GM19351 (cell line): ENCODE results near the gene NKX2-4.
"Not testable (repeated sequence)": the region's sequence is repeated elsewhere in the genome, so short reads cannot be mapped to it uniquely, and the experiment has no call there.

Experiments used
- ATAC-seq: cut with Tn5 transposase; IDR thresholded peaks from one replicate; pipeline ENCODE4 v1.9.1; 2021; ENCODE audit warnings: mild to moderate bottlenecking, moderate library complexity; ENCODE audit not compliant: unreplicated experiment

The NKX2-4 gene

DNA sequence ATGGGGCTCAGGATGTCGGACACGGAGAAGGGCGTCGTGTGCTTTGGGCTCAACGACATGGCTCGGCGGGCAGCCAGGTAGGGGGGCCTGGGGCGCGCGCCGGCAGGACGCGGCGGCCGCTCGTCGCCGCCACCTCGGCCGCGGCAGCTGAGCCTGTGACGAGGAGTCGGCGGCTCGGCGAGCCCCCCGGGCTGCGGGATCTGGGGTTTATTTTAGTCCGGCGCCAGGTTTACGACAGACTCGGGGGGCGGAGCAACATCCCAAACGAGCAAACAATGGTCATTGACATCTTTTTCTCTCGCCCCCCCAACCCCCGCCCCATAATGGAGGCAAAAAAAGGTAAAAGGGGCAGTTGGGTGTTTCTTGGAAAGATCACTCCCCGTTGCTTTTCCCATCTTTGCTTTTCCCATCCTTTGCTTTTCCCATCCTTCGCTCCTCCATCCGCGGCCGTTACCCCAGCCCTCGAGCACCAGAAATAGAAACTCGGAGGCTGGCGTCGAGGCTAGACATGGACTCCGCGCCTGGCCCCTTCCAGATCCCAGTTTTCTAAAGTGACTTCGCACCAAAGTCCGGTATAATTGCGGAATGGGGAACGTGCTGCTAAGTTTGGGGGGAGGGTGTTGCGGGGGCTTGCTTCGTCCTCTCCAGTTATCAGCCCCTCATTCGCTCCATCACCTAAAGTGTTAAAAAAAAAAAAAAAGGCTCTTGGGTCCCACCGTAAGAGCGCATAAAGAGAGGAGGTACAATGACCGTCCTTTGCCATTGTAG lies at the start of gene NKX2-4:
Gene NKX2-4, minus strand, starts transcription at position 186 of the 768 bp plus-strand sequence. Its CDS starts 127 bp downstream, at position 59.
- no peak for ATAC-seq

DNA sequence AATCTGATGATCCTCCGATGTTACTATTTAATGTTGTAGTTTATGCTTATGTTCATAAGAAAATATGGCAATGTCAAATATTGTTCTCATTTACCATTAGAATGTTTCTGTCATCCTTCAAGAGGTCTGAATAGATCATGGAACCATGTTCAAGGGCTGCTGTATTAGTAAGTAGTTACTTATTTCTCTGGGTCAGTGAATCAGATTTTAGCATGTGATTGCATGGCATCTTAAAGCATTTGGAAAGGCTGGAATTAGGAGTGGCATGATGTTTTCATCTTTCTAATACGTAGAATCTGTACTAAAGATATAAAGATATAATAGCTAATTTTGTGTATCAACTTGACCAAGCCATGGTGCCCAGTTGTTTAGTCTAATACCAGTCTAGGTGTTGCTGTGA lies 40.5 kb upstream of the NKX2-4 start:
- ATAC-seq, result no peak

DNA sequence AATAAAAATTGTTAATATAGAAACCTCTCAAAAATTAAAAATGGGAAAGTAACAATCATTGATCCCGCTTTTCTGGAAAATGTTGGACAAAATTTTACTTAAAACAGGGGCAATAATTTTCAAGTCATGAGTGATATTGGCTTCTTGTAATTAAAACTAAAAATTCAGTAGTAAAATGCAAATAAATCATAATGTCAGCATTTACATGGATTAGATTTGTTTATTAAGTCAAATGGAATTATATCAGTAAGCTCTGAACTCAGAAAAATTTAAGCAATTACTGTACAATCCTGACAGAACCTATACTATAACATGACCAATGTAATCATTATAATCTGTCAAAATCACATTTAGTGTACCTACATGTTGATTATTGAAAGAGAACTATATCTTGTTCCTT lies 39.9 kb upstream of the NKX2-4 start:
- ATAC-seq, result no peak

DNA sequence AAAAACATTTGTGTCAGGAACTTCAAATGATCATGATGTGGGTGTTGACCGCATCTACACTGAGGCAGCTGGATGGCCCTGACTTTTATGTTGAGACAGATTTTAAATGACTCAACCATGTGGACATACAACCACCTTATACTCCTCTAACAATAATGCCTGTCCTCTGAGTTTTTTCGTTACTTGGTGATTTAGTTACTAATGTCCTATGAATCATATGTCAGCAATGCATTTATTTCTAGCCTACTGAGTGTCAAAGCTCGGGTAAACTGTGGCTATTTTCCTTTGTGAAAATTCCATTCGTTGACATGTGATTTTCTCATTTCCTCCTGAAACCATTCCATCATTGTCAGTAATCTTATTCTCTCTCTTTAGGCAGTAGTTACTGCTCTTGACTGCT lies 38.9 kb upstream of the NKX2-4 start:
- no peak for ATAC-seq

DNA sequence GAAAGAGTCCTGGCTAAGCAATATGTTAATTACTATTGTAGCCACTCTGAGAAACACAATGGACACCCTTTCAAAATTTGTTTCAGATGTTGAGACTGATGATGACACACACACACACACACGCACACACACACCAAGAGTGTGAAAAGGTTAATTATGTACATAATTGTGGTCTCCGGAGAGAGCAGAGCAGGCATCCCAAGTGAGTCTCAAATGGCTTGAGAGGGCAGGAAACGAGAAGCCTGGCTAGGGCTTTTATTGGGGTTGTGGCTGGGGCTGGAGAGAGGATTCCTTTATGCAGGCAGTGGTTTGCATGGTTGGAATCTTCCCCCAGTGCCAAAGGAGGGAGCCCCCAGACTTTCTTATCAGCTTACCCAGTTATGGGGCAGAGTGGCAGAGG lies 38.2 kb upstream of the NKX2-4 start:
- no peak for ATAC-seq

DNA sequence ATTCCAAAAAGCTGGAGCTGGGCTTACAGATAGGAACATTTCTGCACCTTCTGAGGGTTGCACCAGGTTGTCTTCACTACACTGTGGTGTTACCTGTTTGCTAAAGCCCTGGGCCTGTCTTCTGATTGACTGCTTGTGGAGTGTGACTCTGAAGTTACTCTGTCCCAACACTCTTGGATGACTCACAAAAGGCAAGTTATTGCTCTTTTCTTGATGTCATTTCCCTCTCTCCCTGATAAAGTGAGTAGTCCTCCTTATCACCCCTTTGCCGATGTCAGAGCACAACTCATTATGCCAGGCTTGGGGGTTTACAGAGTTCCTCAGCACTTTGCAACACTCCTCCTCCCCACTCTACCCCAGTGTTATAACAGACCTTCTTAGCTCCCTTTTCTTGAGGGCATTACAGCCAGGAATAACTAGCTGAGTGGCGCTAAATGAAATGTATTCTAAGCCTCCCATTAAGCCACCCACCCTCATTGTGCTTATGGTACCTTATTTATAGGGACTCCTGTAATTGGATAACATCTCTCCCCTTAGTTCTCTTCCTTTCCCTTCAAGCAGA lies 36.1 kb upstream of the NKX2-4 start:
- ATAC-seq, result no peak

DNA sequence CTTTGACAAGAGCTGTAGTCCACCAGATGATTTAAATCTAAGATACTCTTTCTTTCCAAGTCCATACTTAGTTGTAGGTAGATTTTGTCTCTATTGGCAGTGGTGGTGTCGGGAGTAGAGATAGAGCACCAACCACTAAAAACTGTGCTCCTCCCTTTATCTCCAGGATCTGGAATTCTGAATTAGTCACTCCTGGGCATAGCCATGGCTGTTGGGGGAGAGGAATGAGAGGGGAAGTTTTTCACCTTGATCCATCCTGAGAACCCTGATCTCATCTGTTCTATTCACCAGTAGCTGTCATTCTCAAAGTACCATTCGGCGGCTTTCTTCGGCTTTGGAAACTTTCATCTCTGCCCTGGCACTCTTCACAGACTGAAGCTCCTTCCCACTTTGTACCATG lies 35.6 kb upstream of the NKX2-4 start:
- ATAC-seq, result no peak

DNA sequence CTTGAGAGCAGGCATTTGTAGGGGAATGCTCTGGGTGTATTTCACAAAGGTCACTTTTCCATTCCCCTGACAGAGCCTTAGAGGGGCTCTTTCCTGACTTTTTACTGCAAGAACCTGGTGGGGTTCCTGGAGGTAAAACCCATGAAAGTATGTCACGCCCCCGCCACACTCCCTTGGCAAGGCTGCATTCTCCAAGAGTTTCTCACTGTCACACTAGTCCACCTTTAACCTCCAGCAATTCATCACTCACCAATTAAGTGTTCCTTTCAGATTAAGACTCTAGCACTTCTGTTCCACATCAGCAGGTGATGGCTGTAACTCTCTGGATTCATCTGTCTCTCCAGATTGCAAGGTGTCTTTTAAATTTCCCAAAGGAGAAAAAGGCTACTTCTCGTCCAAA lies 32.7 kb upstream of the NKX2-4 start:
- ATAC-seq, result no peak

DNA sequence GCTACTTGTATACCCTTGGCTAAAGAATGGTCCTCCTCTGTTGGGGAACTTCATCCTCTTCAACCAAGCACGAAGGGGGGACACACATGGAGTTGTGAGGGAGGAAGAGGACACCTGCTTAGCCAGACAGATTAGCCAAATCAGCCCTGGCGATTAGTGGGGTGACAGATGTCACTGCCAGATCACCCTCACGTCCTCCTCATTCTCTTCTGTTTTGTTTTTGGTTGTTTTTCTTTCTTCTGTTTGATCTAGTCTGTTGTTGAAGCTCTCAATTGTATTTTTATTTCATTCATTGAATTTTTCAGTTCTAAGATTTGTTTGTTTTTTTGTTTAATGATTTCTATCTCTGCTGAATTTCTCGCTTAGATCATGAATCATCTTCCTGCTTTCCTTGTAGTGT lies 27.5 kb upstream of the NKX2-4 start:
- no peak for ATAC-seq

DNA sequence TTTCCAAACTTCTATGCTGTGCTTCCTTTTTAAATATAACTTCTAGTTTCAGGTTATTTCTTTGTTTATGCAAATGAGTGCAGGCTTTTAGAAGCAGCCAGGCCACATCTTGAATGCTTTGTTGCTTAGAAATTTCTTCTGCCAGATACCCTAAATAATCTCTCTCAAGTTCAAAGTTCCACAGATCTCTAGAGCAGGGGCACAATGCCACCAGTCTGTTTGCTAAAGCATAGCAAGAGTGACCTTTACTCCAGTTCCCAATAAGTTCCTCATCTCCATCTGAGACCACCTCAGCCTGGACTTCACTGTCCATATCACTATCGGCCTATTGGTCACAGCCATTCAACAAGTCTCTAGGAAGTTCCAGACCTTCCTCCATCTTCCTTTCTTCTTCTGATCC lies 26.4 kb upstream of the NKX2-4 start:
- ATAC-seq, result not testable (repeated sequence)

DNA sequence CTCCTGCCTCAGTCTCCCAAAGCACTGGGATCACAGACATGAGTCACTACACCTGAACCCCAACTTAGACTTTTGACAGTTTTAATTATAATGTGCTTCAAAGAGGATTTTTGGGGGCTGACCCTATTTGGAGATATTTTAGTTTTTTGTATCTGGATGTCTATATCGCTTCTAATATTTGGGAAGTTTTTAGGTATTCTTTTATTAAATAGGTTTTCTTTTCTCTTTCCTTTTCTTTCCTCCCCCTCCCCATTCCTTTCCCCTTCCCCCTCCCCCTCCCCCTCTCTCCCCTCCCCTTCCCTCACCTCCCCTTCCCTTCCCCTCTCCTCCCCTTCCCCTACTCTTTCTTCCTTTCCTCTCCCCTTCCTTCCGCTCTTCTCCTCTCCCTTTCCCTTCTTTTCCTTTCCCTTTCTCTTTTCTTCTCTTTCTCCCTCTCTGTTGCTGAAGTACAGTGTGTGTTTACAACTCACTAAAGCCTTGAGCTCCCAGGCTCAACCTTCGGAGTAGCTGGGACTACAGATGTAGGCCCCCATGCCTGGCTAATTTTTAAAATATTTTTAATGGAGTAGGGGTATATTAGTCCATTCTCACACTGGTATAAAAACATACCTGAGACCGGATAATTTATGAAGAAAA lies 24.4 kb upstream of the NKX2-4 start:
- no peak for ATAC-seq

DNA sequence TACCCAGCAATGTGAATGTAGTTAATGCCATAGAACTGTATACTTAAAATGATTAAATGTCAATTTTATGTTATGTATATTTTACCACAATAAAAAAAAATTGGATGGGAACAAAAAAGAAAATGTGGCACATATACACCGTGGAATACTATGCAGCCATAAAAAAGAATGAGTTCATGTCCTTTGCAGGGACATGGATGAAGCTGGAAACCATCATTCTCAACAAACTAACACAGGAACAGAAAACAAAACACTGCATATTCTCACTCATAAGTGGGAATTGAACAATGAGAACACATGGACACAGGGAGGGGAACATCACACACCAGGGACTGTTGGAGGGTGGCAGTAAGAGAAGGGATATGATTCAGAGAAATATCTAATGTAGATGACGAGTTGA lies 21.8 kb upstream of the NKX2-4 start:
- not testable (repeated sequence) for ATAC-seq

DNA sequence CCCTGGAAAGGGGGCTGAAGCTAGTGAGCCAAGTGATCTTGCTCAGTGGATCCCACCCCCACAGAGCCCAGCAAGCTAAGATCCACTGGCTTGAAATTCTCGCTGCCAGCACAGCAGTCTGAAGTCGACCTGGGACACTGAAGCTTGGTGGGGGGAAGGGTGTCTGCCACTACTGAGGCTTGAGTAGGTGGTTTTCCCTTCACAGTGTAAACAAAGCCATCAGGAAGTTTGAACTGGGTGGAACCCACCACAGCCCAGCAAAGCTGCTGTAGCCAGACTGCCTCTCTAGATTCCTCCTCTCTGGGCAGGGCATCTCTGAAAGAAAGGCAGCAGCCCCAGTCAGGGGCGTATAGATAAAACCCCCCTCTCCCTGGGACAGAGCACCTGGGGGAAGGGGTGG lies 16.7 kb upstream of the NKX2-4 start:
- ATAC-seq, result not testable (repeated sequence)

DNA sequence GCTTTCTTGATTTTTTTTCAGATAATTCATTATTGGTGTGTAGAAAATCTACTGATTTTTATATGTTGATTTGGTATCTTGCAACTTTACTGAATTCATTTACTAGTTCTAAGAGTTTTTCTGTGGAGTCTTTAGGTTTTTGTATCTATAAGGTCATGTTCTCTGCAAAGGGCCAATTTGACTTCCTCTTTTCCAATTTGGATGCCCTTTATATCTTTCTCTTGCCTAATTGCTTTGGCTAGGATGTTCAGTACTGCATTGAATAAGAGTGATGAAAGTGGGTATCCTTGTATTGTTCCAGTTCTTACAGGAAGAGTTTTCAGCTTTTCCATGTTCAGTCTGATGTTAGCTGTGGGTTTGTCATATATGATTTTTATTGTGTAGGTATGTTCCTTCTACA lies 14.4 kb upstream of the NKX2-4 start:
- no peak for ATAC-seq

DNA sequence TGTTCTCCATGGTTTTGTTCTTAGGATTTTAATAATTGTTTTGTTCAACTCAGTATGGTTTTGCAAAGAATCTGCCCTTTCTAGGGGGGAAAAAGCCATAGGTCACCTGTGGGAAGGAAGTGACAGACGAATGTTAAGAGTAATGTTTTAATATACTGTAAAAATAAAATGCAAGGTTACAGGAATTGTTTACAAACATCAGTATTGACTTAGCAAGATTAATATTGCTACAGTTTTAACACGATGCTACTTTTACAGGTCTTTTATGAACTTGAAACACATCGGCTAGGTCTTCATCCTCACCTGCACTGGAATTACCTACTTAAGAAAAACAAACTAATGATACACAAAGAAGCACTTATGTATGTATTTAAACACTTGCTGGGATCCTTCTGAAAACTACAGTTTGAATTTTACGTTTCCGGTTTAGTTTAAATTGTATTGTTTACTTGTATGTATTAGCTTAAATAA lies 1.7 kb upstream of the NKX2-4 start:
- ATAC-seq, result no peak

DNA sequence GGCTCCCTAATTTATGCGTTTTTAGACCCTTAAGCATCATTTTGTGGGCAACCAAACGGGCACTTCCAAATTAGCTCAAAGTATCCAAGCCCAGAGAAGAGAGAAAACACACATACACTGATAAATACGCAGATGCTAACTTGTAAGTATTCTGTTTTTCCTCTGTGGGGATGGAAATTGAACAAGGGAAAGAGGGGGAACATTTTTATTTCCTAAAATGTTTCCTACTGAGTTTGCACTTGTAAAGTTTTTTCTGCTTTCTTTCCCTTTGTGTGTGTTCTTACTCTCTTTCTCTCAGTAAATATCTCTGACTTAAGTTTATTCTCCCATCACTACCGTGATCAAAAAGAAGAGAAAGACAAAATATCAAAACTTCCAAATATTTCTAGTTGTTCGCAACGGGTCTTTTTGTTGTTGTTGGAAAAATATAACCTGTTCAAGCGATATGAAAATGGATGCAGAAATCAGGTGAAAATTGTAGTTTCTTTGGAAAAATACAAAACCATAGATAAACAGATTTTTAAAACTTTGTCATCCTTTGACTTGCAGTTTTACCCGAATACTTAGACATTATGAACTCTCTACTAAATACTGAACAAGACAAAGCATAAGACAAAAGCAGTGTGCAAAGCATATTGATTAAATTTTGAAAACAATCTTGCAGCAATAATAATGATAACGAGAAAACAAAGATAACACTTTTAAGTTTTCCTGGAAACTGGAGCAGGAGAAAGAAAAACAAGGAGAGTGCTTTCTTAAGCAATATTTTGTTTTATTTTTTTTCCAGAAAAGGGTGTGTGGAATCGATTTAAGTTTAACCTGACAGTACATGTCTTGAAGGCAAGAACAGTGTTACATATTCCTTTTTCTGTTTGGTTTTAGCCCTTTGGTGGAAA lies 1.0 kb upstream of the NKX2-4 start:
- ATAC-seq, result no peak

DNA sequence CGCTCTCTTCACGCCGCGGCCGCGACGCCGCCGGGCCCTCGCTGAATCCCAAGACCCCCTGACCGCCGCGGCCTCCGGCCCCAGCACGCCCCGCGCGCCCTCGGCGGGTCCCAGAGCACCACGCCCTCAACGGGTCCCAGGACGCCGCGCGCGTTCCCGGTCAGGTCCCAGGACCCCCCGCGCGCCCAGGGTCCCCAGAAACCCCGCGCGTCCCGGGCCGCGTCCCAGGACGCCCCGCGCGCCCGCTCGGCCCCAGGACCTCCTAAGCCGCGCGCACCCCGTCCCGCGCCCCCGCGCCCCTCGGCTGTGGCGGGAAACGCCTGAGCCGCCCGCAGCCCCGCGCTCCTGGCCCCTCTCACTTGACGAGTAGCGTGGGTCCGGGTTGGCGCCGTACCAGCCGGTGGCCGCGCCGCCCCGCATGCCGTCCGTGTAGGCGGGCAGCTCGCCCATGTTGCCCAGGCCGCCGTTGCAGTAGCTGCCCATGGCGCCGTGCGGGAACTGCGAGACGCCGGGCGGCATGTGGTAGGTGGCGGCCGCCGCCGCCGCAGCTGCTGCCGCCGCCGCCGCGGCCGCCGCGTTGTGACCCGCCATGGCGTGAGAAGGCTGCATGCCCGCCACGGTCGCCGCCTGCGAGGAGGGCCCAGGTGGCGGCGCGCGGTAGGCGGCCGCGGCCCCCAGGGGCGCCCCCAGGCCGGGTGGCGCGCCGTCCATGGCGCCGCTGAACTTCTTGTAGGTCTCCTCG lies 556 bp downstream of the NKX2-4 start:
- ATAC-seq, result no peak

DNA sequence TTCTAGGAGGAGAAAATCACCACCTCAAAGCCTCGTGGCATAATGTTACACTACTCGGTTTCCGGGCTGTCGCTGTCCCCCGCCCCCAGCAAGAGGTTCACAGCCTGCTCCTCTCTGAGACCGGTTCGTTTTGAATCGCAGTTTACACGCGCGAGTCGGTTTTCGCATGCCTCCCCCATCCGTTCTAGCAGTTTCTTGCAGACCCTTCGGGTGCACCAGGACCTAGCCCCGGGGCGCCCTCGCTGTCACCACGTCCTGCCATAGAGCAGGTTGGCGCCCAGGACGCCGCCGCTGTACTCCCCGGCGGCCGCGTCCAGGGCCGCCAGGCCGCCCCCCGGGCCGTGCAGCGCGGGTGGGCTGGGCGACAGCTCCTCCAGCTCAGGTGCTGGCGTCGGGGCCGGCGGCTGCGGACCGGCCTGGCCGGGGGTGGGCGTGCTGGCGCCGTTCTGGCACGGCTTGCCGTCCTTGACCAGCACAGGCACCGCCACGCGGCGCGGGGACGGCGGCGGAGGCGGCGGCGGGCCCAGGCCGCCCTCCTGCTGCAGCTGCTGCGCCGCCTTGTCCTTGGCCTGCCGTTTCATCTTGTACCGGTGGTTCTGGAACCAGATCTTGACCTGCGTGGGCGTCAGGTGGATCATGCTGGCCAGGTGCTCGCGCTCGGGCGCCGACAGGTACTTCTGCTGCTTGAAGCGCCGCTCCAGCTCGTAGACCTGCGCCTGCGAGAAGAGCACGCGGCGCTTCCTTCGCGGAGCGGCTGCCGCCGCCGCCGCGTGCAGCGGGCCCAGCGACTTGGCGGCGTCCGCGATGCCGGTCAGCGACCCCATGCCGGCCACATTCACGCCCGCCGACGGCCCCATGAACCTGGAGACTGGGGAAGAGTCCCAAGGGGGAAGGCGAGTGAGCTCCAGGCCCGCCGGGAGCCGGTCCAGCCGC lies 1.4 kb downstream of the NKX2-4 start:
- peak; percentile 49 for ATAC-seq

DNA sequence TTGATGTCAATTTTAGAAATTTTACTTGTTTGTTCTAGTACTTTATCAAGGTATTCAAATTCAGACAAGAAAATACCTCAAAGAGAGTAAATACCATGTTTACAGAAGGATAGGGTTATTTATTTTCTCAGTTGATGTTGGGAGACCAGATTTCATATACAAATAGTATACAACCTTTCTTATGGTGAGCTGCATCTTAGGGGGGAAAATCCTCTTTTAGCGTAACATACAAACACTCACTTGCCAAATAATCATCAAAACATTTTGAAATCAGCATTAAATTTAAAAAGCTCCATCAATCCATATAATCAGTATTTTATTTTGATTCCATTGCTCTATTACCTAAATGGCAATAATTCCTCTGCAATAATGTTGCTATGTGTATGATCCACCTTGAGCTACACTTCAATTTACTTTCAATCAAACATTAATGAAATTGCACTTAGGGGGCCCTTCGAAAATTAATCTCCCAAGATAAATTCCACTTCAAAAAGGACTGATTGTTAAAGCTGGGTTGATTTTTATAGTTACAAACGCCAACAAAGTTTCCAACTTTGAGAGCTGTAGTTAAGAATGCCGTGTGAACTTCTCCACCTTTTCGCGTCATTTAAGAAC lies 2.2 kb downstream of the NKX2-4 start:
- no peak for ATAC-seq
